Myocyte (in vitro differentiated cells): ENCODE results near the gene LRRC37A3. TPM values are rescaled to one million over a fixed set of nuclear protein-coding genes. Genes with fewer than 3 reads are reported as not detected.
"Not testable (repeated sequence)": the region's sequence is repeated elsewhere in the genome, so short reads cannot be mapped to it uniquely, and the experiment has no call there.

Experiments used
- DNase-seq: peaks from one replicate; pipeline ENCODE4 v3.0.0-alpha.2; 2012; ENCODE audit warnings: low read depth
- total RNA-seq: library from RNA; depleted of rRNA; stranded (reverse); fragments of >200 nt; gene quantifications from 2 replicates; pipeline ENCODE4 v1.2.3, GENCODE V29; 2014

LRRC37A3 gene
- total RNA-seq, 1 donor from 2014 or later, result 5.1 TPM

GRCh38 chr17:64836623-64837017, 82.7 kb downstream of the LRRC37A3 start:
- not testable (repeated sequence) for DNase-seq

DNA sequence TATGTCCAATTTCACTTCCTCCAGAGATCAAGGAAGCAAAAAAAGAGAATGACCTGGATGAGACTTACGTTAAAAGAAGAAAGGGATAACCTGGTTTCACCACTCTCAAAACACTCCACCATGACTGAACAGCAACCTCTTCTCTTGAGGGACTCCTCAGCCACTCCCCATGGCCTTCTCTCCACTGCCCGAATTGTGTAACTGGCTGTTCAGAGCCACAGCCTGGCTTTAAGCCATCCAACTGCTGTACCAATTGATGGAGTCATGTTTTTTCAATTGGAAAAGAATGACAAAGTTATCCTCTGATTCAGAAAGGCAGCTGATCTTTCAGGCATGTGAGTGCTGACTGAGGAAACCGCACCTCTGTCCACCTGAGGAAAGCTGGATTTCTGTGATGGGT, 85.2 kb downstream of the LRRC37A3 start:
- DNase-seq, result peak; percentile 59

DNA sequence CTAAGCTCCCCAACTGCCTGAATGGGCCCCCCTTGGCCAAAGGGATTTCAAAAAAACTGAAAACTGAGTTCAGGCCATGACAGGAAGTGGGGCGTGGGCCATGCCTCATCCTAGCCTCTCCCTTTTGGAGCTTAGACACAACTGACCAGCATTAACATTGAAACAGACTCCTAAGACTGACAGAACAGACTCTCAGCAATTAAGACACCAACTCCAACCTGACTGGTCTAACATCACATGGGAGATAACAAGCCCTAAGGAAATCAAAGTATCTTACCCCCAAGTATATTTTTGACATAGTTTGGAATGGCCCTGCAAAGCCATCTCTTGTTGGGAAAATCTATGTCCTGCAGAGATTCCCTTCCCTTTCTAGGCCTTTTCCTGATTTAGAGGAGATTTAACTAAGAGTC, 88.6 kb downstream of the LRRC37A3 start:
- DNase-seq, result not testable (repeated sequence)

DNA sequence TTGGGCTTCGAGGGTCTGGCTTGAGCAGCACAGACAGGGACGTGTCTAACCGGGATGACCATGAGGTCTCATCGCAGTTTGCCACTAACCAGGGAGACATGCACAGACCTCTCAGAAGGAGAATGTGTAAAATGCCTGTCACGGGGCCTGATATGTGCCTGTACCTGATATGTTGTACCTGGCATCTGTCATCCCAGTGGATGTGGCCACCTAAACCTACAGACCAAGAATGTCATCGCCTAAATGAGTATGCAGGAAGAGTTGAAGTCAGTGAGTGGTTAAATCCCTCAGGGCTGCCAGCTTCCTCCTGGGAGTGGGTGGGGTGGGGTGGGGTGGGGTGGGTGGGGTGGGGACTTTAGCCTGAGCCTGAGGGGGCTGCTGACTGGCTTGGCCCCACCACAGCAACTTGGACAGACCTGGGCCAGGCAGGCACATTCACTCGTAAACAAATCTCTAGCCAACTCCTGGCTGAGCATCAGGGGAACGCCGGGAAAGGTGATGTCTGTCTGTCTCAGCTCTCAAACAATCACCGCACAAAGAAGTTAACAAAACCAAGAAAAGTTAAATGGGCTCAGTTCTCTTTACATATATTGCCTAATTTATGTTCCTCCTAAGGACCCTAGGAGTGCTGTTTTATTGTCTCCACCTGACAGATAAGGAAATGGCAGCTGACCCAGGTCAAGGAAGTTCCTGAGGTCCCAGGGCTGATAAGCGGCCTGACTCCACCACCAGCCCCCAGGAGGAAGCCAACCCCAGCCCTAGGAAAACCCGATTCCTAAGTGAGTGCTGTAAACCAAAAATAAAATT, 89.3 kb downstream of the LRRC37A3 start:
- not testable (repeated sequence) for DNase-seq

DNA sequence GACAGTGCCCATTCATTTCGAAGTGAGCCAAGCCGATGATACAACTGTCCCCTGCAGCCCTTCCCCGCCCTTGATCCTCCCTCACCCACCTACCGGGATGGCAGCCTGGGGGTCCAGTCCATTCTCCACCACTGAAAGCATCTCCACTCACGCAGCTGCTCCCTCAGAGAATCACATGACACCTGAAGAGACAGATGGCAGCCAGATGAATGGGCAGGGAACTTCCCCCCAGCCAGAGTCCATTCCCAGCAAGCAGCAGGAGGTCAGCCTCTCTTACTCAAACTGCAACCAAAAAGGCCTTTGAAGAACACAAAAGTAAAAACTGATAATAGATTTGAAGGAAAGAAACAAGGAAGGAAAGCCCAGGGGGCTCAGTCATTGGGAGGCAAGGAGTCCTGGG, 90.2 kb downstream of the LRRC37A3 start:
- peak; percentile 18 for DNase-seq

GRCh38 chr17:64818904-64819303, 100.4 kb downstream of the LRRC37A3 start:
- DNase-seq, result not testable (repeated sequence)

GRCh38 chr17:64815833-64816198, 103.5 kb downstream of the LRRC37A3 start:
- not testable (repeated sequence) for DNase-seq

- not testable (repeated sequence) for DNase-seq
Observed at GRCh38 chr17:64814993-64815832, 104.1 kb downstream of the LRRC37A3 start.

GRCh38 chr17:64808178-64808977, 110.9 kb downstream of the LRRC37A3 start:
- peak; percentile 90 for DNase-seq

Other genes starting within 250 kb of the LRRC37A3 start
- gene GNA13, start 137.3 kb upstream of the LRRC37A3 start, total RNA-seq, result 63.9 and 68.2 TPM in 2 replicates
- gene RGS9, start 217.9 kb upstream of the LRRC37A3 start, total RNA-seq, result 0.10 and 0.96 TPM in 2 replicates